ENCODE results near the gene ZFHX2.
A peak's percentile ranks its signal among the peaks of the same experiment; 100 is the strongest.

Gene ZFHX2

GRCh38 chr14:23562822-23563472, 11.4 kb upstream of the ZFHX2 start:
- Histone ChIP-seq H3K4me1 (ENCODE audit: low read length) (peaks cover 8% of the 10 kb centered on the region), H3K79me2 (ENCODE audit: low read length) (peaks cover 22% of the 10 kb centered on the region), H3K9me3 (ENCODE audit: insufficient read depth, low read length) (no peaks in the 10 kb centered on the region), H3K36me3 (replicated peaks; ENCODE audit: low read depth, low read length) (peaks cover 55% of the 10 kb centered on the region), H3K27ac (ENCODE audit: low read length) (no peak overlapping the region), H3K4me3 (ENCODE audit: low read length) (no peak overlapping the region), H4K20me1 (ENCODE audit: insufficient read depth, low read length) (no peaks in the 10 kb centered on the region), H3K27me3 (ENCODE audit: low read depth, low read length) (no peaks in the 10 kb centered on the region), H2AFZ (ENCODE audit: low read depth, low read length) (no peak overlapping the region), H3K9ac (ENCODE audit: low read length) (no peak overlapping the region), H3K4me2 (ENCODE audit: low read length) (no peak overlapping the region)
- TF ChIP-seq EZH2phosphoT487 (IDR thresholded peaks at IDR 0.05; ENCODE audit: low read depth) (no peak), CTCF (IDR thresholded peaks at IDR 0.05; ENCODE audit: low read depth, low read length) (peak; percentile 80)

GRCh38 chr14:23561873-23562821, 10.6 kb upstream of the ZFHX2 start:
- H3K9ac ChIP-seq (ENCODE audit: low read length), result no peak overlapping the region
- H3K9me3 ChIP-seq (ENCODE audit: insufficient read depth, low read length), result no peaks in the 10 kb centered on the region
- no peak overlapping the region for H3K4me3 ChIP-seq (ENCODE audit: low read length)
- no peak overlapping the region for H2AFZ ChIP-seq (ENCODE audit: low read depth, low read length)
- H3K36me3 ChIP-seq (replicated peaks; ENCODE audit: low read depth, low read length), result peaks cover 56% of the 10 kb centered on the region
- no peak for TF ChIP-seq CTCF (IDR thresholded peaks at IDR 0.05; ENCODE audit: low read depth, low read length)
- H4K20me1 ChIP-seq (ENCODE audit: insufficient read depth, low read length), result no peaks in the 10 kb centered on the region
- H3K4me2 ChIP-seq (ENCODE audit: low read length), result no peak overlapping the region
- peaks cover 16% of the 10 kb centered on the region for H3K4me1 ChIP-seq (ENCODE audit: low read length)
- no peak overlapping the region for H3K27ac ChIP-seq (ENCODE audit: low read length)
- H3K79me2 ChIP-seq (ENCODE audit: low read length), result peaks cover 28% of the 10 kb centered on the region
- no peaks in the 10 kb centered on the region for H3K27me3 ChIP-seq (ENCODE audit: low read depth, low read length)

- Histone ChIP-seq H3K9me3 (ENCODE audit: insufficient read depth, low read length) (no peaks in the 10 kb centered on the region), H4K20me1 (ENCODE audit: insufficient read depth, low read length) (no peaks in the 10 kb centered on the region), H3K4me1 (ENCODE audit: low read length) (peaks cover 14% of the 10 kb centered on the region), H3K79me2 (ENCODE audit: low read length) (peaks cover 29% of the 10 kb centered on the region), H3K4me2 (ENCODE audit: low read length) (no peak overlapping the region), H2AFZ (ENCODE audit: low read depth, low read length) (no peak overlapping the region), H3K9ac (ENCODE audit: low read length) (no peak overlapping the region), H3K27me3 (ENCODE audit: low read depth, low read length) (no peaks in the 10 kb centered on the region), H3K36me3 (replicated peaks; ENCODE audit: low read depth, low read length) (peaks cover 56% of the 10 kb centered on the region), H3K27ac (ENCODE audit: low read length) (no peak overlapping the region), H3K4me3 (ENCODE audit: low read length) (no peak overlapping the region)
- TF ChIP-seq EZH2phosphoT487 (IDR thresholded peaks at IDR 0.05; ENCODE audit: low read depth), result no peak
These were observed 9.7 kb upstream of the ZFHX2 start for GRCh38 chr14:23561259-23561658.

- Histone ChIP-seq H3K27me3 (ENCODE audit: low read depth, low read length) (no peaks in the 10 kb centered on the region), H3K36me3 (replicated peaks; ENCODE audit: low read depth, low read length) (peaks cover 46% of the 10 kb centered on the region), H2AFZ (ENCODE audit: low read depth, low read length) (no peak overlapping the region), H3K79me2 (ENCODE audit: low read length) (peaks cover 29% of the 10 kb centered on the region), H4K20me1 (ENCODE audit: insufficient read depth, low read length) (no peaks in the 10 kb centered on the region), H3K9me3 (ENCODE audit: insufficient read depth, low read length) (no peaks in the 10 kb centered on the region), H3K4me1 (ENCODE audit: low read length) (peaks cover 17% of the 10 kb centered on the region), H3K9ac (ENCODE audit: low read length) (no peak overlapping the region), H3K4me2 (ENCODE audit: low read length) (no peak overlapping the region), H3K27ac (ENCODE audit: low read length) (no peak overlapping the region), H3K4me3 (ENCODE audit: low read length) (no peak overlapping the region)
- TF ChIP-seq CTCF (IDR thresholded peaks at IDR 0.05; ENCODE audit: low read depth, low read length) (no peak), EZH2phosphoT487 (IDR thresholded peaks at IDR 0.05; ENCODE audit: low read depth) (no peak)
These were observed 8.5 kb upstream of the ZFHX2 start for GRCh38 chr14:23559926-23560520.
